ENCODE data around the gene MICAL3.

DNA sequence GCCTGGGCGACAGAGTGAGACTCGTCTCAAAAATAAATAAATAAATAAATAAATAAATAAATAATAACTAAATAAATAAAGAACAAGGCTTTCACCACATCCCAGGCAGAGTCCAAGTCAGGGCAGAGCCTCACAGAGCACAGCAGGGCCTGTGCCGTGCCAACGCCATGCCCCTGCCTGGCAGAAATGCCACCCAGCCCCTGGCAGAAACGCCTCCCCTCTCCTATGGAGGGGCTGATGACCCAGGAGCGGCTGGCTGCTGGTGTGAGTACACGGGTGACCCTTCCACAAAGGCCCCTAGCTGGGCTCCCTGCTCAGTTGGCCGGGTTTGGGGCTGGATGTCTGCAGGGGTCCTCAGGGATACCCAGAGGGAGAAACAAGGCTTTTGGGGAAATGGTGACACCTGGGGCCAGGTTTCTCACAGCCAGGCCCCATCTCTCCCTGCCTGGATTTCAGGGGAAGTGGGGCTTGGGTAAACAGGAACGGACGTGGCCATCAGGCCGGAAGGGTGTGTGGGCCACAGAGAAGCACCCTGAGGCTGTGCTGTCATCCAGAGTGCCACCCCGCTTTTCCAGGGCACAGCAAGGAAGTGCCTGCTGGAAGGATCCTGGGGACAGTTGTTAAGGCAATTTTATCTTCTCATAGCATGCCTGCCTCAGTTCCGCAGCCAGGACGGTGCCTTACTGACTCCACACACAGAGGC, 255.2 kb downstream of the MICAL3 start:
- TF ChIP-seq POLR2A (IDR thresholded peaks at IDR 0.05) = no peak
- no peak for TF ChIP-seq CTCF (IDR thresholded peaks at IDR 0.05)
